Prostate gland (tissue), 2 donors: ENCODE data around the gene RBP3.

Source experiments
- CTCF ChIP-seq, 4 experiments: fragments of 200-600 bp in 2 of 4; fragments of 450-650 bp in 2 of 4; sonication (generic) in 2 of 4; IDR thresholded peaks; 1 replicate in 3 of 4; 2 replicates in 1 of 4; pipeline ENCODE4 v1.5.1; 2016 to 2019; ENCODE audit warnings: antibody characterized with exemption in 4 of 4, mild to moderate bottlenecking in 2 of 4, moderate library complexity in 2 of 4
- POLR2AphosphoS5 ChIP-seq: sonication (generic); formaldehyde crosslinking; IDR thresholded peaks from one replicate; pipeline ENCODE4 v1.6.1; 2017; ENCODE audit warnings: antibody characterized with exemption

- TF ChIP-seq CTCF (IDR thresholded peaks at IDR 0.05) = no peak
- TF ChIP-seq POLR2AphosphoS5 = no peak
Measured at GRCh38 chr10:47366181-47366631, 18.0 kb downstream of the RBP3 start.
